ENCODE measurements around the gene LECT2.

The LECT2 gene

GRCh38 chr5:135989686-135990085 is 34.9 kb upstream of the LECT2 start:
- no peaks in the 10 kb centered on the region for H3K4me1 Mint-ChIP-seq (ENCODE audit: low read depth)
- H3K4me3 Mint-ChIP-seq, result no peak overlapping the region
- H3K27ac Mint-ChIP-seq, result no peak overlapping the region
- H3K36me3 Mint-ChIP-seq (ENCODE audit: low read depth), result no peaks in the 10 kb centered on the region
- no peaks in the 10 kb centered on the region for H3K9me3 Mint-ChIP-seq
- H3K27me3 Mint-ChIP-seq, result peaks cover 34% of the 10 kb centered on the region

GRCh38 chr5:135988546-135988945 is 33.8 kb upstream of the LECT2 start:
- Mint-ChIP-seq H3K9me3 (no peaks in the 10 kb centered on the region), H3K36me3 (ENCODE audit: low read depth) (no peaks in the 10 kb centered on the region), H3K27me3 (peaks cover 33% of the 10 kb centered on the region), H3K4me1 (ENCODE audit: low read depth) (no peaks in the 10 kb centered on the region), H3K27ac (no peak overlapping the region), H3K4me3 (no peak overlapping the region)

DNA sequence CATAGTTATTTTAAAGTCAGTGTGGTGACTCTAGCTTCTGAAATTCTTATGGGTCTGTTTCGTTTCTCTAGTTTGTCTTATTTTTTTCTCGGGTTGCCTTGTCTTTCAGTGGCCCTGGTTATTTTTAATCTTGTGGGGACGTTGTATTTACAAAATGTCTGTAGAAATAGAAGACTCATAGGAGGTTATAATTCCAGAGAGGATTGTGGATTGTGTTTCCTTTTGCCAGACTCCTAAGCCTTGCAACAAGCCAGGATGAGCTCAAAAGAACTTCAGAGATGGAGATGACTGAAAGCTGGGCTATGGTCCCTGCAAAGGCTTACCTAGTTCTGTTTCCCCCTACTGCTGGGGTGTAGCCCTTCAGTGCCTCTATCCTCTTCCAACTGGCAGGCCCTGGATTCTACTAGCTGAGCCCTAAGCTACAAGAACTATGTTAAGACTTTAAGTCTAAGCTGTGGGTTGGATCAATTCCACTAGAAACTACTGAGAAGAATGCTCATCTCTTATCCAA is 32.2 kb upstream of the LECT2 start:
- H3K9me3 Mint-ChIP-seq, result no peaks in the 10 kb centered on the region
- H3K4me1 Mint-ChIP-seq (ENCODE audit: low read depth), result no peaks in the 10 kb centered on the region
- H3K27ac Mint-ChIP-seq, result no peak overlapping the region
- no peaks in the 10 kb centered on the region for H3K36me3 Mint-ChIP-seq (ENCODE audit: low read depth)
- peaks cover 33% of the 10 kb centered on the region for H3K27me3 Mint-ChIP-seq
- no peak overlapping the region for H3K4me3 Mint-ChIP-seq

DNA sequence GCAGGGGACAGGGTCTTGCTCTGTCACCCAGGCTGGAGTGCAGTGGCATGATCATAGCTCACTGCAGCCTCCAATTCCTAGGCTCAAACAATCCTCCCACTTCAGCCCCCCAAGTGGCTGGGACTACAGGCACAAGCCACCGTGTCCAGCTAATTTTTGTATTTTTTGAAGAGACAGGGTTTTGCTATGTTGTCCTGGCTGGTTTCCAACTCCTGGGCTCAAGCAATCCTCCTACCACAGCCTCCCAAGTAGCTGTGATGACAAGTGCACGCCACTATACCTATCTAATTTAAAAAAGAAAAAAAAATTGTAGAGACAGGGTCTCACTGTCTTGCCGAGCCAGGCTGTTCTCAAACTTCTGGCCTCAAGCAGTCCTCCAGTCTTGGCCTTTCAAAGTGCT is 31.6 kb upstream of the LECT2 start:
- H3K9me3 Mint-ChIP-seq, result no peaks in the 10 kb centered on the region
- H3K27ac Mint-ChIP-seq, result no peak overlapping the region
- peaks cover 27% of the 10 kb centered on the region for H3K27me3 Mint-ChIP-seq
- no peaks in the 10 kb centered on the region for H3K36me3 Mint-ChIP-seq (ENCODE audit: low read depth)
- H3K4me3 Mint-ChIP-seq, result no peak overlapping the region
- no peaks in the 10 kb centered on the region for H3K4me1 Mint-ChIP-seq (ENCODE audit: low read depth)

- no peaks in the 10 kb centered on the region for H3K9me3 Mint-ChIP-seq
- H3K27ac Mint-ChIP-seq, result no peak overlapping the region
- H3K36me3 Mint-ChIP-seq (ENCODE audit: low read depth), result no peaks in the 10 kb centered on the region
- H3K4me3 Mint-ChIP-seq, result no peak overlapping the region
- no peaks in the 10 kb centered on the region for H3K4me1 Mint-ChIP-seq (ENCODE audit: low read depth)
- peaks cover 27% of the 10 kb centered on the region for H3K27me3 Mint-ChIP-seq
These were observed 31.2 kb upstream of the LECT2 start for GRCh38 chr5:135985951-135986350.

- no peak overlapping the region for H3K27ac Mint-ChIP-seq
- no peaks in the 10 kb centered on the region for H3K36me3 Mint-ChIP-seq (ENCODE audit: low read depth)
- no peaks in the 10 kb centered on the region for H3K4me1 Mint-ChIP-seq (ENCODE audit: low read depth)
- no peaks in the 10 kb centered on the region for H3K9me3 Mint-ChIP-seq
- peaks cover 32% of the 10 kb centered on the region for H3K27me3 Mint-ChIP-seq
- H3K4me3 Mint-ChIP-seq, result no peak overlapping the region
These were observed 25.8 kb upstream of the LECT2 start for GRCh38 chr5:135980620-135981019.

DNA sequence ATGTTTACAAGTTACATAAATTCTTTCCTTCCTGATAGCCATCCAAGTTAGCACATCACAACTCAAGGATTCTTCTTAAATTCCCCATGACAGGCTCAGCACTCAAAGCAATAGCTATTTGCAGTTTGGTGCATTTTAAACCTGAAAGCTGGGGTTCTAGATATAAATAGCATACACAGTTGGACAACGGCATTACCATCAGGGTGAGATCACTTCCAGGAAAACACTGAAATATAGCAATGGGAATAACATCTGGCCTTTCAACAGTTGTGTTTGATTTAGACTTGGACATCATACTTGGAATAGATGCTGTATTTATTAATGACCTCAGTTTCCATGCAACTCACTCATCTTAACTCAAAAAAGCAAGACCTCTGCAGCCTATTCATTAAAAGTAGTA is 24.7 kb upstream of the LECT2 start:
- no peak overlapping the region for H3K27ac Mint-ChIP-seq
- no peak overlapping the region for H3K4me3 Mint-ChIP-seq
- no peaks in the 10 kb centered on the region for H3K4me1 Mint-ChIP-seq (ENCODE audit: low read depth)
- H3K9me3 Mint-ChIP-seq, result no peaks in the 10 kb centered on the region
- no peaks in the 10 kb centered on the region for H3K36me3 Mint-ChIP-seq (ENCODE audit: low read depth)
- peaks cover 40% of the 10 kb centered on the region for H3K27me3 Mint-ChIP-seq

DNA sequence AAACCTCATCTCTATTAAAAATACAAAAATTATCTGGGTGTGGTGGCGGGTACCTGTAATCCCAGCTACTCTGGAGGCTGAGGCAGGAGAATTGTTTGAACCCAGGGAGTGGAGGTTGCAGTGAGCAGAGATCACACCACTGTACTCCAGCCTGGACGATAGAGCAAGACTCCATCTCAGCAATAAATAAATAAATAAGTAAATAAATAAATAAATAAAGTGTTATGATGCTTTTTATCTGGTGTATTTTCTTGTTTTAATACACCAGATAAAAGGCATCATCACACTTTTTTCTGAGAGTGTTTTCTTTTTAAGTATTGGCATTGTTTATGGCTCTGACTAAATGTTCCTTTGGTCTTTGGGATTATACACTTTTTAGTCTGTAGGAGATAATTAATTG is 24.2 kb upstream of the LECT2 start:
- H3K4me3 Mint-ChIP-seq, result no peak overlapping the region

GRCh38 chr5:135978212-135978631 is 23.4 kb upstream of the LECT2 start:
- H3K36me3 Mint-ChIP-seq (ENCODE audit: low read depth), result no peaks in the 10 kb centered on the region
- H3K27ac Mint-ChIP-seq, result no peak overlapping the region
- no peaks in the 10 kb centered on the region for H3K9me3 Mint-ChIP-seq
- peaks cover 50% of the 10 kb centered on the region for H3K27me3 Mint-ChIP-seq
- H3K4me1 Mint-ChIP-seq (ENCODE audit: low read depth), result no peaks in the 10 kb centered on the region
- H3K4me3 Mint-ChIP-seq, result no peak overlapping the region

More for the DNA sequence above, 24.2 kb upstream of the LECT2 start:
- no peak overlapping the region for H3K27ac Mint-ChIP-seq
- H3K36me3 Mint-ChIP-seq (ENCODE audit: low read depth), result no peaks in the 10 kb centered on the region
- H3K4me1 Mint-ChIP-seq (ENCODE audit: low read depth), result no peaks in the 10 kb centered on the region
- H3K27me3 Mint-ChIP-seq, result peaks cover 45% of the 10 kb centered on the region
- no peaks in the 10 kb centered on the region for H3K9me3 Mint-ChIP-seq

DNA sequence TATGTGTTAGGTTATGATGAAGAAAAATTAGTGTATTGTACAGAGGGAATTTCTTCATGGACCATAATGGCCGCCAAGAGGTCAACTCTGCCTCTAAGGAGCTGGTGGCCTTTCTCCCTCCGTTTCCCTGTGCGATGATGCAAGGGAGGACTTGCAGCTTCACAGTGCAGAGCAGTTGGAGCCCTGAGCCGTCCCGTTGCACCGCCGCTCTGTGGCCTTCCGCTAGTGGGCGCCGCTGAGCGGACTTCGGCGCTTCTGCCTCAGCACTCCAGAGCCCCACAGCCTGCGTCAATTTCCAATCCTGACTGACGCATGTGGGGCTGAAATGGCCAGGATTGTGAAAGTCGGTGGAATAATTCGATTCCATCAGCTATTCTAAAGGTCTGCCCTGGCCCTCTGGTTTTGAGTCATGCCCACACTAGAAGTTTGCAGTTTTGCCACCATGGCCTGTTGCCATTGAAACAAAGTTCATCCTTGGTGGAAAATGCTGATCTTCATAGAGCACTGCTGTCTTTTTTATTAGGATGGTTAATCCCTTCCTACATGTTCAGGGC is 22.7 kb upstream of the LECT2 start:
- Mint-ChIP-seq H3K4me1 (ENCODE audit: low read depth) (no peaks in the 10 kb centered on the region), H3K27me3 (peaks cover 55% of the 10 kb centered on the region), H3K36me3 (ENCODE audit: low read depth) (no peaks in the 10 kb centered on the region), H3K9me3 (no peaks in the 10 kb centered on the region), H3K27ac (no peak overlapping the region), H3K4me3 (no peak overlapping the region)

DNA sequence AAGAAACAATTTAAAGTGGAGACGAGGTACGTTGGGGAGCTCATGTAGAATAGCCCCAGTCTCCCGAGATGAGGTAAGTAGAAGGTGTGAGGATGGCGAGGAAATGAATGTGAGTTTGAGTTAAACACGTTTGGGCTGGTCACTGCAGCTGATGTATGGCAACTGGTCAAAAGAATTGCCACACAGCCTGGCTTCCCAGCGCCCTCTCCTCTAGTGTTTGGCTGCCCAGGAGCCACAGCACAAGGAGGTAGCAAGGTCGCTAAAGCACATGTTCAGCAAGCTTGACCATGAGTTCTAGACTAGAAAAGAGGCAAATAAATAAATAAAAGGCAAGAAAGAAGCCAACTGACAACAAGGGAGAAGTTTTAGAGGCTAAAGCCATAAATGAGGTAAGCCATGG is 21.4 kb upstream of the LECT2 start:
- no peak overlapping the region for H3K27ac Mint-ChIP-seq
- H3K27me3 Mint-ChIP-seq, result peaks cover 61% of the 10 kb centered on the region
- no peaks in the 10 kb centered on the region for H3K36me3 Mint-ChIP-seq (ENCODE audit: low read depth)
- no peak overlapping the region for H3K4me3 Mint-ChIP-seq
- no peaks in the 10 kb centered on the region for H3K9me3 Mint-ChIP-seq
- H3K4me1 Mint-ChIP-seq (ENCODE audit: low read depth), result no peaks in the 10 kb centered on the region

DNA sequence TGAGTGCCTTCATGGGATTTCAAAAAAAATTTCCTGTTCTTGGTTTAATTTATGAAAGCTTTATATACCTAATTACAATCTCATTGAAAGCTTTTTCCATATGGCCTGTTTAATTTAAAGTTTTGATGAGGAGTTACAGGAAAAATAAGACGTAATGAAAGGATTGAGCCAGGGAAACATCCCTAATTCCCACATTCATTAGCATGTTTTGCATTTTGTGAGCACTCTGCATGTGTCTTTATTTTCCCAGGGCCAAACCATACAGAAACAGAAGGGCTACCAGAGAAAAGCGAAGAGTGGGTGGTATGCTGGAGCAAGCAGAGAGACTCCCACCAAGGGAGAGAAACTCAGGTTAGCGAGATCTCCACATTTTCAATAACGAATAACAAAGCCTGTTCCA is 20.3 kb upstream of the LECT2 start:
- peaks cover 65% of the 10 kb centered on the region for H3K27me3 Mint-ChIP-seq

DNA sequence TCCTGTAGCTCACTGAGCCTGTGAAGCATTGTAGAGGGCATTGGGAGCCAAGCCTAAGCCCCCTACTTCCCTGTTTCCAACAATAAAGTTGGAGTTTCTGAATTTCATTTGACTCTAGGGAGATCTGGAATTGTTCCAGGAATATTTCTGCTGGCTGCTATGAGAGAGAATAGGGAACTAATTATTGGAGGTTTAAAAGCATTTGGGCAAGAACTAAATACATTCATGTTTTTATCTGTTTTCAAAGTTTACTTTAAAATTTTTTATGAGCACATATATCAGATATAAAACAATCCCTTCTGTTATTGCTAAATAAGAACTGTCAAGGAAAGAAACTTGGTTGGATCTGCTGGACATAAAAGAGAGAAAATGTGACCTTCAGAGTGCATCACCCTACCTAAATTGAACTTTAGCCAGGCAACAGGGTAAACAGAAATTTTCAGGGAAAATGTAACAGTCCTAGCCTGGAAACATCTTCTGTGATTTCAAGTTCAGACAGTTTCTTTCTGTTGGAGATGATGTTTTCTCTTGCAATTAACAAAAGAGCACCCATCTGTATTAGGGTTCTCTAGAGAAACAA is 19.3 kb upstream of the LECT2 start:
- Mint-ChIP-seq H3K36me3 (ENCODE audit: low read depth) (no peaks in the 10 kb centered on the region), H3K9me3 (no peaks in the 10 kb centered on the region), H3K4me1 (ENCODE audit: low read depth) (no peaks in the 10 kb centered on the region), H3K4me3 (no peak overlapping the region), H3K27ac (no peak overlapping the region), H3K27me3 (peaks cover 58% of the 10 kb centered on the region)

More for the DNA sequence above, 20.3 kb upstream of the LECT2 start:
- no peak overlapping the region for H3K27ac Mint-ChIP-seq
- H3K9me3 Mint-ChIP-seq, result no peaks in the 10 kb centered on the region
- H3K4me1 Mint-ChIP-seq (ENCODE audit: low read depth), result no peaks in the 10 kb centered on the region
- H3K36me3 Mint-ChIP-seq (ENCODE audit: low read depth), result no peaks in the 10 kb centered on the region
- no peak overlapping the region for H3K4me3 Mint-ChIP-seq

DNA sequence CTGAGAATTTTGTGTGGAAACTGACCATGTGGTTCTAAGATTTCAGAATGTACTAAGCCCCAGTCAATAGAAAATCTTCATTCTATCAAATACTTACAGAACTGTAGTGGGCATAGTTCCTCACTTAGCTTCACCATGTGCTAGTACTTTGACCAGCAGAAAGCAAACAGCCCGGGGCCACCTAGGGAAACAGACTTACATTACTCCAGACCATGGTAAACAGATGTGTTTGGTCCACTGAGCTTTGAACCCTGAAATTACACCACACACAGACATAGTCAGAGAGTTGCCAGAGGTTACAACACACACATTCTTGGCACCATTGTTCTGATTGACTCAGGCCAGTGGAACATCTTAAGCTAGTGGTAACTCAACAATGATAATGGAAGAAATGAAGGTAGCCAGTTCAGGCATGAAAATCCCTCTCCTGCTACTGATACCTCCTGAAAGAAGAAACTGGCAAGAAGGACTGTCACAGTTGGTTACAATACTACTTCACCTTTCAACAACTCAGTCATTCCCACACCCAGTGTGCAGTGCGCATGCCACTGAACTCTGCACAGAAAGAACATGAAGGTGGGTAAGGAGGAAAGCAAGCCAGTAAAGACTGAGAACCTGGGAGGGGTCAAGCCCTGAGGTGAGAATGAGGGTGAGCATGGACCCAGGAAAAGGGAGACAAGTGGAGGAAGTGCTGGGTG is 18.7 kb upstream of the LECT2 start:
- H3K4me3 Mint-ChIP-seq, result no peak overlapping the region
- peaks cover 59% of the 10 kb centered on the region for H3K27me3 Mint-ChIP-seq
- no peaks in the 10 kb centered on the region for H3K36me3 Mint-ChIP-seq (ENCODE audit: low read depth)
- H3K27ac Mint-ChIP-seq, result no peak overlapping the region
- no peaks in the 10 kb centered on the region for H3K9me3 Mint-ChIP-seq
- no peaks in the 10 kb centered on the region for H3K4me1 Mint-ChIP-seq (ENCODE audit: low read depth)

- Mint-ChIP-seq H3K27me3 (peaks cover 56% of the 10 kb centered on the region), H3K36me3 (ENCODE audit: low read depth) (no peaks in the 10 kb centered on the region), H3K4me3 (no peak overlapping the region)
These were observed 16.9 kb upstream of the LECT2 start for GRCh38 chr5:135971701-135972100.

More at GRCh38 chr5:135971701-135972100, 16.9 kb upstream of the LECT2 start:
- Mint-ChIP-seq H3K4me1 (ENCODE audit: low read depth) (no peaks in the 10 kb centered on the region), H3K27ac (no peak overlapping the region), H3K9me3 (peaks cover 4% of the 10 kb centered on the region)

All from stimulated activated naive CD8-positive, alpha-beta T cell treated with anti-CD3 and anti-CD28 coated beads, Interleukin-15, Interleukin-2, amounts not matched to agents 100 ng/mL and 50 ng/mL, for 24 hours (primary cell).